GM18508 (cell line): ENCODE results near the gene LASP1.
"Not testable (repeated sequence)": the region's sequence is repeated elsewhere in the genome, so short reads cannot be mapped to it uniquely, and the experiment has no call there.

Experiments
- ATAC-seq: cut with Tn5 transposase; IDR thresholded peaks from one replicate; pipeline ENCODE4 v1.9.1; 2021; ENCODE audit warnings: moderate number of reproducible peaks; ENCODE audit not compliant: insufficient read depth, unreplicated experiment

The LASP1 gene

GRCh38 chr17:38869526-38870258 is at the start of gene LASP1:
Gene LASP1, plus strand, starts transcription at chr17:38870058. Its CDS starts 132 bp downstream, at chr17:38870190.
- no peak for ATAC-seq

GRCh38 chr17:38824899-38825761 is 44.7 kb upstream of the LASP1 start, which contains the start of gene CWC25:
Gene CWC25, minus strand, starts transcription at chr17:38825321. Its CDS starts 138 bp downstream, at chr17:38825183.
- ATAC-seq, result no peak

GRCh38 chr17:38825762-38826247 is 44.1 kb upstream of the LASP1 start:
- ATAC-seq, result no peak

- ATAC-seq, result no peak
Observed at GRCh38 chr17:38844261-38844757, 25.5 kb upstream of the LASP1 start.

GRCh38 chr17:38848557-38848891 is 21.3 kb upstream of the LASP1 start:
- ATAC-seq, result no peak

GRCh38 chr17:38848939-38849605 is 20.8 kb upstream of the LASP1 start:
- ATAC-seq, result no peak

GRCh38 chr17:38850374-38850773 is 19.5 kb upstream of the LASP1 start:
- ATAC-seq, result no peak

- no peak for ATAC-seq
Observed at GRCh38 chr17:38851434-38851833, 18.4 kb upstream of the LASP1 start.

GRCh38 chr17:38852771-38853291 is 17.0 kb upstream of the LASP1 start:
- no peak for ATAC-seq

GRCh38 chr17:38853292-38854219 is 16.3 kb upstream of the LASP1 start, which contains the start of gene RPL23:
Gene RPL23, minus strand, starts transcription at chr17:38853721. Its CDS starts 11 bp downstream, at chr17:38853710.
- no peak for ATAC-seq

- ATAC-seq, result not testable (repeated sequence)
Observed at GRCh38 chr17:38855101-38855714, 14.7 kb upstream of the LASP1 start.

GRCh38 chr17:38857271-38857670 is 12.6 kb upstream of the LASP1 start:
- no peak for ATAC-seq

- ATAC-seq, result no peak
Observed at GRCh38 chr17:38861399-38861843, 8.4 kb upstream of the LASP1 start.

GRCh38 chr17:38864636-38865398 is 5.0 kb upstream of the LASP1 start:
- ATAC-seq, result no peak

- no peak for ATAC-seq
Observed at GRCh38 chr17:38867179-38867967, 2.5 kb upstream of the LASP1 start.

- no peak for ATAC-seq
Observed at GRCh38 chr17:38867968-38868816, 1.7 kb upstream of the LASP1 start.
